Kasumi-1 (cell line): ENCODE results near the gene MS4A18.
A peak's percentile ranks its signal among the peaks of the same experiment; 100 is the strongest.
"Not testable (repeated sequence)": the region's sequence is repeated elsewhere in the genome, so short reads cannot be mapped to it uniquely, and the experiment has no call there.

Source experiments
- DNase-seq, 2 experiments: peaks; one replicate each; lab custom pipeline; 2025; lab: John Stamatoyannopoulos, UW

MS4A18 gene

GRCh38 chr11:60739114-60739513 lies 14.6 kb downstream of the MS4A18 start:
- DNase-seq = no peak

- DNase-seq = no peak
Measured at GRCh38 chr11:60740573-60740972, 16.1 kb downstream of the MS4A18 start.

GRCh38 chr11:60741421-60741820 lies 16.9 kb downstream of the MS4A18 start:
- no peak for DNase-seq

- DNase-seq = no peak
Measured at GRCh38 chr11:60743058-60743457, 18.5 kb downstream of the MS4A18 start.

- DNase-seq = no peak
Measured at GRCh38 chr11:60744114-60744513, 19.6 kb downstream of the MS4A18 start.

- no peak for DNase-seq
Measured at GRCh38 chr11:60747359-60747873, 22.9 kb downstream of the MS4A18 start.

- no peak for DNase-seq
Measured at GRCh38 chr11:60748225-60748624, 23.7 kb downstream of the MS4A18 start.

DNA sequence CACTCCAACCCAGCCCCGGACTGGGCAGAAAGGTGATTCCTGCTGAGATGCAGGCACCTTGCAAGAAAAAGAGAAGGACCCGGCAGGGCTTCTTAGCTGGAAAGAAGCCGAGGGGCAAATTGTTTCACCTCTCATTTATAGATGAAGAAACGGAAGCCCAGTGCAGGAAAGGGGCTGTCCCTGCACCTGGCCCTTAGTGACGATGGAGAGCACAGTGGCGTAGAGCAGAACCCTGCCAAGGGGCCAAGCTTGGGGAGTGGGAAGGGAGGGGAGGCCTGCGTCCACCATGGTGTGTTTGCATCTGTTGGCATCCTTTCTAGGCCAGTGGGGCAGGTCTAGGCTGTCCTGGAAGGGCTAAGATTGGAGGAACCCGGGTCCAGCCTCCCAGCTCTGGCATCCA lies 24.3 kb downstream of the MS4A18 start:
- no peak for DNase-seq

DNA sequence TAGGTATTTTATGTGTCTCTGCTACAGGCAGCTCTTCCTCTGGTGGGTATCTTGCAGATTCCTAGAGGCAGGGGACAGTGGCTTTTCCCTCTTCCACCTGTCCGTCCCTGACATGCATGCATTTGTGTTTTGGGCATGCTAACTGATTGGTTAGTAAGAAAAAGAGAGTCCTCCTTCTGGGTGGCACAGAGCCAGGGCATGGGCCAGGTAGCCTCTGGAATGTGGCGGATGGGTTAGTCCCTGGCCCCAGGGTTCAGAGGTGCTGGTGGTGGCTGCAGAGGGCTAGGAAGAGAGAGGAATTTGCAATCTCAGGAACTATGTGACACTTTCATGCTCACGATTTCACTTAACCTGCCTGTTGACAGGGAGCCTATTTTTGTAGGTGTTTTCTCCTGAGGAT lies 26.4 kb downstream of the MS4A18 start:
- DNase-seq = no peak

- no peak for DNase-seq
Measured at GRCh38 chr11:60753309-60753708, 28.8 kb downstream of the MS4A18 start.

DNA sequence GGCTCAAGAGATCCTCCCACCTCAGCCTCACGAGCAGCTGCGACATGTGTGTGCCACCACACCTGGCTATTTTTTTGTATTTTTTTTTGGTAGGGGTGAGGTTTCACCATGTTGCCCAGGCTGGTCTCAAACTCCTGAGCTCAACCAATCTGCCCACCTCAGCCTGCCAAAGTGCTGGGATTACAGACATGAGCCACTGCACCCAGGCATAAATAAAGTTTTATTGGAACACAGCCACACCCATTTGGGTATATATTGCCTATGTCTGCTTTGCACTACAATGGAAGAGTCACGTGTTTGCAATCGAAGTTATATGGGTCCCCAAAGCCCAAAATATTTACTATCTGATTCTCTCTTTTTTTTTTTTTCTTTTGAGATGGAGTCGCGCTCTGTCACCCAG lies 30.4 kb downstream of the MS4A18 start:
- DNase-seq = no peak

DNA sequence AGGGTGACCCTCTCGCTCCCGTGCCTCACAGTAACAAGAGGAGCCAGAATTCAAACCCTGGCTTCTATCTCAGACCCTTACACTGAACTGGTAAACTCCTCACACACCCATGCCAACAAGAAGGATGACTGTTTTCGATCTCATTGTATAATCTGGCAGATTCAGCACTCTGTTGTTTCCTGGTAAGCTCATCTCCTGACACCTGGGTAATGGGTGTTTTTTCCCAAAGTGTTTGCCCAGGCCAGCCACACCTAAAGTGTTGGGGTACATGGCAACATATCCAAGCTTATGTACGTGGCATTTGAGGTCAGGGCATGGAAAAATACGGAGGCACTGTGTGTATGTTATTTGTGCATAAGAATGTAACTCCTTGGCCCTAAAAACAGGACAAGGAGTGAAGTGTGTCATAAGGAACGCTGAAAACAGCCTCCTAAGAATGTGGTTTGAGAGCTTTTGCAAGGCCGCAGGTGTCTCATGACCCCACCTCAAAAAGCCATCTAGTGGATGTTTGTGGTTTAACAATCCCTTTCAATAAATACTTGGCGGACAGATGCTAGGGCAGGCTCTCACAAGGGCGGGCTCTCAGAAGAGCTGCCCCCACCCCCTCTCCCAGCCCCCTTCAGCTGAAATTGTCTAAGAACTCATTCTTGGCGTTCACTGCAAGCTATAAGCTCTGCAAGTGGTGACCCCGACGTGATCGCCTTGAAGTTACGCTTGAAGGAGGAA lies 31.9 kb downstream of the MS4A18 start, which contains the start of gene MS4A15:
TSS of gene MS4A15 (plus strand) at position 561 of the 726 bp plus-strand sequence. CDS start 6,867 bp downstream, outside the sequence.
- peak in 1 of 2 experiments; percentile 16 for DNase-seq

- DNase-seq = no peak
Measured at GRCh38 chr11:60757231-60757800, 32.8 kb downstream of the MS4A18 start.

GRCh38 chr11:60758671-60759070 lies 34.2 kb downstream of the MS4A18 start:
- not testable (repeated sequence) for DNase-seq

- peak; percentile 50 to 66 for DNase-seq
Measured at GRCh38 chr11:60759438-60760225, 35.1 kb downstream of the MS4A18 start.

DNA sequence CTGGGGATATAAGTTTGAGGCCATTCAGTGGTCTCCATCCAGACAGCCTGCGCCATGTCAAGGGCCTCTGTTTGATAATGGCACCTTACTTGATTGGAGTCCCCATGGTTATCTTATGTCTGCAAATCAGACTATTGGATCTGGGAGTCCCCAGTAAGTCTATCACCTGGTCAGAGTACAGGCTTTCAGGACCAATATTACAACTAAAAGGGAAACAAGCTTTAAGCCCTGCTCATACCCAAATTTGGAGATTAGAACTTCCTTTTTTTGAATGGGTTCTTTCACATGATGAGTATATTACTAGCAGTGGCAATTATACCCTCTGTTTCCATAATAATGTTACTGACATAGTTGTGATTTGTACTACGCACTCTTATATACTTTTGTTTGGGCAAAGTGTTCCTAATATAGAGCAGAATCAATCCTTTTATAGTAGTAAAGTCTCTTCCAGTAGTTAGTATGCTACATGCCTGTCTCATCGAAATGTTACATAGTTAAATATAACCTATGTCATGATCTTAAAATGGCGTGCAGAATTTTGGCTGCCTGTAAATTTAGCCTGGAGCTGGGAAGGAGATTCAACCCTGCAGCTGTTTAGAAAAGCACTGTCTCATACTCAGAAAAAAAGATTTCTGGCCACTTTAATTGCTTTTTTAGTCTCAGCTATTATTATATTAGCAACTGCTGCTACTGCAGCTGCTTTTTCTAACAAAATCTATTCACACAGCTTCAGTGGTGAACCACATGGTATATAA lies 37.1 kb downstream of the MS4A18 start:
- DNase-seq = peak; percentile 6 to 29

- peak; percentile 4 to 11 for DNase-seq
Measured at GRCh38 chr11:60762851-60763691, 38.6 kb downstream of the MS4A18 start.

GRCh38 chr11:60763692-60764369 lies 39.3 kb downstream of the MS4A18 start:
- DNase-seq = no peak

GRCh38 chr11:60764879-60765278 lies 40.4 kb downstream of the MS4A18 start:
- DNase-seq = no peak

DNA sequence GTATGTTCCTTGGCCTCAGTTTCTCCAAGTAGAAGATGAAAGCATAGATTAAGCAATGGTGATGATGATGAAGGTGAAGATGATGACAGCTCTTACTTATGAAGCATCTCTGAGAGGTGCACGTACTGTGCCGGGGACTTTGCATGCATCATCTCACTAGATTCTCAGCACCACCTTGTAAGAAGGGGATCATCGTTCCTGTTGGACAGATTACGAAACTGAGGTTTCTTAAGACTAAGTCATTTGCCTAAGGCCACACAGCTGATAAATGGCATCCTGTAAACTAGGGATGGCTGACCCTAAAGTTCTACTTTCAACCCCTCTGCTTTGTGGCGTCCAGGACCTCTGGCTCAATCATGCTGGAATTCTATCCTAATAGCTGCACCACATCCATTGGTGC lies 40.8 kb downstream of the MS4A18 start:
- no peak for DNase-seq
